HG02642 (cell line): Measurements from ENCODE around the gene TMEM143.

Experiments
- ATAC-seq: cut with Tn5 transposase; IDR thresholded peaks from one replicate; pipeline ENCODE4 v1.9.1; 2021; ENCODE audit warnings: mild to moderate bottlenecking; ENCODE audit not compliant: unreplicated experiment, poor library complexity

The TMEM143 gene

DNA sequence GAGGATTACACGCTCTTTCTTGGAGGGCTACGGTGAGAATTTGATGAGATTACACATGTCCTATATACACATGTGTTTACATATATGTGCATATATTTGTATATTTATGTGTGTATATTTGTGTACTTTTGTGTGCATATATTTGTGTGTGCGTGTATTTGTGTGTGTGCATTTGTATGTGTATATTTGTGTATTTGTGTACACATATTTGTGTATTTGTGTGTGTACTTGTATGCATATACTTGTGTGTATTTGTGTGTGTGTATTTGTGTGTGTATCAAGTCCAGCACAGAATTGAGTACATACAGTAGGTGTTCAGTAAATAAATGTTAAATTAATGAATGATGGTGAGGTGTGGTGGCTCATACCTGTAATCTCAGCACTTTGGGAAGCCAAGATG lies 1.8 kb downstream of the TMEM143 start:
- no peak for ATAC-seq

- no peak for ATAC-seq
These were observed 4.6 kb downstream of the TMEM143 start for GRCh38 chr19:48359123-48359522.

- no peak for ATAC-seq
These were observed 8.3 kb downstream of the TMEM143 start for GRCh38 chr19:48355365-48355954.

DNA sequence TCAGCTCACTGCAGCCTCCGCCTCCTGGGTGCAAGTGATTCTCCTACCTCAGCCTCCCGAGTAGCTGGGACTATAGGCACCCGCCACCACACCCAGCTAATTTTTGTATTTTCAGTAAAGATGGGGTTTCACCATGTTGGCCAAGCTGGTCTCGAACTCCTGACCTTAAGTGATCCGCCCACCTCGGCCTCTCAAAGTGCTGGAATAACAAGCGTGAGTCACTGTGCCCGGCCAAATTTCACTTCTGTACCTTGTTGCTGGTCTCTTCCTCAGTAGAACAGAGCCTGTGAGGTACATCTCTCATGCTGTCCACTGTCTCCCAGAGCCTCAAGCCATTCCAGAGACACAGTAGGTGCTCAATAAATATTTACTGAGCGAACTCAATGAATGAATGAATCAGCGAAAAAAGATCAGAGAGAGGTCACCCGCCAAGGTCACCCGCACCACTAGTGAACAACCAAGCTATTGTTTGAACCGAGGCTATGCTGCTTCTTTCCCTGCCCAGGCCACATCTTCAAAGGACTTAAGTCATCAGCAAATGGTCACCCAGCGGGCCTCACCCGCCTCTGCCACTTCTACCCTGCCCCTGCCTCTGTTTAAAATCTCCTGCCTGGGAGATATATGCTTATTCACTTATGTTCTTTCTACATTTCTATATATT lies 9.3 kb downstream of the TMEM143 start:
- no peak for ATAC-seq

- ATAC-seq, result no peak
These were observed 10.1 kb downstream of the TMEM143 start for GRCh38 chr19:48353677-48354076.

GRCh38 chr19:48351341-48351752 lies 12.4 kb downstream of the TMEM143 start:
- no peak for ATAC-seq

DNA sequence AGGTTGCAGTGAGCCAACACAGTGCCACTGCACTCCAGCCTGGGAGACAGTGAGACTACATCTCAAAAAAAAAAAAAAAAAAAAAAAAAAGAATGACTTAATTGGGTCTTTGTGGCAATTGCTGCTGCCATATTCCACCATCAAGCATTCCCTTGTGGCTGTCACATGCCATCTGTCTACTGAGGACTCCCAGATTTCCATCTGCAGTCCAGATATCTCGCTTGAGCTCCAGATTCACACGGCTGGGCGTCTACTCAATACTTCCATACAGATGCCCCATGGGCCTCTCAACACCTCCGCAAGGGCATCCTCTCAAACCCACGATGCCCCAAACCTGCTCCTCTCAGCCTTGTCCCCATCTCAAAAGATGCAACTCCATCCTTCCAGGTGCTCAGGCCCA lies 12.9 kb downstream of the TMEM143 start:
- ATAC-seq, result no peak

GRCh38 chr19:48348737-48349136 lies 15.0 kb downstream of the TMEM143 start:
- no peak for ATAC-seq

DNA sequence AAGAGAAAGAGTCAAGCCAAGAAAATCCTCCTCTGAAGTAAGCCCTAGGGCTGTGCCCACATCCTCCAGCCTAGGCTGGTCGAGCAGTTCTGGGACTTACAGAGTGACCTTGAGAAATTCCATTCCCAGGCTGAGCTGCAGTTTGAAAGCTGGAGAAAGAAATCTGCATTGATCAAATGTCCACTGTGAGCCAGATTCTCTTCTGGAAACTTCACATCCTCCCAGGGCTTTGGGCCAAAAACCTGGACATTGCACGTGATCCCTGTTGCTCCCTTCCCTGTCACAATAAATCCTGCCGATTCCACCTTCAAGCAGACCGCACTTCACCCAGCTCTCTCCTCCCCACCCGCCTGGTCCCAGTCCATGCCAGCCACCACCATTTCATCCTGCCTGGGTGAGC lies 15.7 kb downstream of the TMEM143 start:
- no peak for ATAC-seq

- ATAC-seq, result no peak
These were observed 17.5 kb downstream of the TMEM143 start for GRCh38 chr19:48346191-48346590.

DNA sequence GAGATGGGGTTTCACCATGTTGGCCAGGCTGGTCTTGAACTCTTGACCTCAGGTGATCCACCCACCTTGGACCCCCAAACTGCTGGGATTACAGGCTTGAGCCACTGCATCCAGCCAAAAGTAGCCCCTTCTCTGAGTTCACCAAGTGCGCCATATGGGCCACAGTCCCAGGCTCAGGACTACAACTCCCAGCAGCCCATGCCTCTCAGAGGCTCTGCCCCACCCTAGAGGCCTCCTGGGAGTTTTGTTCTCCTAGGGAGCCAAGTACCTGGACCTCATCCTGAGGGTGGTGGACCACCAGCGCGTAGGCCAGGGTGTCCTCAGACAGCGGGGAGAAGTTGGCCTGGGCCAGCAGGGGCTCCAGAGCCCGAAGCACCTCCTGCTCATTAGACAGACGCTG lies 18.8 kb downstream of the TMEM143 start:
- no peak for ATAC-seq

DNA sequence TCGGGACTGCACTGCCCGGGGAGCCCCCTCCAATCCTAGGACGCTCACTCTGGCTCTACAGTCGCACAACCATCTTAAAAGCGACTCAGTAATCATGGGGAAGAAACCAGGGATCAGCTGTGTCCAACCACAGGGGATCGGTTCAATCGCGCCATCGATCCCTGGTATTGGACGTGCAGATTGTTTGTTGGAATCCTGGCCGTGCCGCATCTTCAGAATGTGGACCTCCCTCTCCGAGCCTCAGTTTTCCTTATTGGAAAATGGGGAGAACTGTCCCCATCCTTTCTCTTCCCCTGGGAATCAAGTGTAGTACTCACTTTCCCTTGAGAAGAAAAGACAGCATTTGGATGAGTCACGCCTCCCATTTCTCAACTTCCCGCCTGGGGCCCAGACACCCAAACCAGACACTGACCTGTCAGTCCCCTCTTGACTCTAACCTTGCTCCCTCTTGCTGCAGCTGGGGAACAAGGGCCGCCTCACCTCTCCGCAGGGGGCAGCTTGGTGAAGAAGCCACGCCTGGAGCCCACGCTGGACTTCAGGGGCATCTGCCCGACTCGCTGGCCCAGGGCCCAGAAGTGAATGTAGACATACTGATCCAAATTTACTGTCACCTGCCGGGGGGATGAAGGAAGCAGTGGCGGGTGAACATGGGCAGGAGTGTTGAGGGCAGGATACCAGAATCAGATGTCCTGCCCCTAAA lies 20.7 kb downstream of the TMEM143 start:
- ATAC-seq, result no peak

GRCh38 chr19:48342414-48342738 lies 21.4 kb downstream of the TMEM143 start:
- ATAC-seq, result no peak

DNA sequence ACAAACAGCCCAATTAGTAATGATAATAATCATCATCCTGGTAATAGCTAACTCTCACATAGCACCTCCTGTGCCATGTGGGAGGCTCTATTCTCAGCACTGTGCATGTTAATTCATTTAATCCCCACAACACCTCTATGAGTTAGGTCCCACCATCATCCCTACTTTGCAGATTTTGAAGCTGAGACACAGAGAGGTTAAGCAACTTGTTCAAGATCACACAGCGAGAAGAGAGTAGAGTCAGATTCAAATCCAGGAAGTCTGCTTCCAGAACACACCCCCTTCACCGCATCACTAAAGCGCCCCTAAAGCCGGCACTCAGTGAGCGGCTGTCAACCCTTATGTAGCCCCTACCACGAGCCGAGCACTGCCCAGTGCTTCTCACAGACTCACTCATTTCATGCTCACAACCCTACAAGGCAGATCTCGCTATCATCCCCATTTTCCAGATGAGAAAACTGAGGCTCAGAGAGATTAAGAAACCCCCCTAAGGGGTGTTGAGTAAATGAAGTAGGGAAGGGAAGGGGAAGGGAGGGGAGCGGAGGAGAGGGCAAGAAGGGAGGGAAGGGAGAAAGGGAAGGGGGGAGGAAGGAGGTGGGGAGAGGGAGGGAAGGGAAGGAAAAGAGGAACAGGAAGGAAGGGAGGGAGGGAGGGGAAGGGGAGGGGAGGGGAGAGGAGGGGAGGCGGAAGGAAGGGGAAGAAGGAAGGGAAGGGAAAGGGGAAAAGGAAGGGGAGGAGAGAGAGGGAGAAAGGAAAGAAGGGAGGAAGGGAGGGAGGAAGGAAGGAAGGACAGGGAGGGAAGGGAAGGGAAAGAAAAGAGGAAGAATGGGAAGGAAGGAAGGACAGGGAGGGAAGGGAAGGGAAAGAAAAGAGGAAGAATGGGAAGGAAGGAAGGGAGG lies 22.0 kb downstream of the TMEM143 start:
- ATAC-seq, result no peak

- ATAC-seq, result no peak
These were observed 22.7 kb downstream of the TMEM143 start for GRCh38 chr19:48340995-48341394.

DNA sequence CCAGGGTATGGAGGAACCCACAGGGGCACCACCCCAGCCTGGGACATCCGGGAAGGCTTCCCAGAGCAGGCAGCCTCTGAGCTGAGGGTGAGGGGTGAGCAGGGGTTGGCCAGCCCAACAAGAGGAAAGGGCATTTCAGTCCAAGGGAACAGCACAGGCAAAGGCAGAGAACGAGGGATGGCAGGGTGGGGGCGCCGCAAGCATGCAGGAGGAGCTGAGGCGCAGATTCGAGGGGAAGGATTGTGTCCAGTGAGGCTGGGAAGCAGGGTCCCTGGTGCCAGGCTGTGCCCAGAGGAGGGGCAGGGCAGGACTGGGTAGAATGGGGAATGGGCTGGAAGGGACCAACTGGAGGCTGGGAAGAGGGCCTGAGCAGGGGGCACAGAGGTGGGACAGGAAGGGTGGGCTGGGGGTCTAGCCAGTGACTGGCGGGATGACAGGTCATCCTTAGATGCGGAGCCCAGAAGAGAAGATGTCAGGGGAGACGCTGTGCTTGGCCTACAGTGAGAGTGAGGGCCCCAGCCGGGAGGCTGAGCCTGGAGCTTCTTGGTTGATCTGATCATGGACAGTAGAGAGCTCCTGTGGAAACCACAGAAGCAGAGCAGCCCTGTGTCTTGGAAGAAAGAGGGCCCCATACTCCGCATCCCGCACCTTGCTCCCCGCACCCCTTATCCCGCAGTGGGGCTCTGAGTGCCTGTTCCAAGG lies 24.8 kb downstream of the TMEM143 start:
- ATAC-seq, result no peak

GRCh38 chr19:48338253-48338755 lies 25.4 kb downstream of the TMEM143 start:
- ATAC-seq, result no peak

- ATAC-seq, result peak; percentile 55
These were observed 30.0 kb downstream of the TMEM143 start for GRCh38 chr19:48333467-48334384.
